GM23338 (cell line): ENCODE data around the gene RAI14. TPM values are rescaled to one million over a fixed set of nuclear protein-coding genes. Genes with fewer than 3 reads are reported as not detected.

Source experiments
- ATAC-seq: fragments of 200-7000 bp; cut with Tn5 transposase; 3 replicates; pipeline ENCODE4 v1.9.1; 2020
- DNase-seq: peaks from one replicate; pipeline ENCODE4 v3.0.0-alpha.2; 2015; ENCODE audit warnings: low spot score
- H2AFZ ChIP-seq: fragments of 200-600 bp; sonication (generic); 2 replicates; pipeline ENCODE4 v1.8.0; 2016; ENCODE audit warnings: antibody characterized with exemption, mild to moderate bottlenecking, moderate library complexity
- H3F3A ChIP-seq: fragments of 200-600 bp; sonication (generic); replicated peaks from 2 replicates; pipeline ENCODE4 v1.8.0; 2017; ENCODE audit warnings: antibody characterized with exemption, mixed run types, low read depth
- H3K27ac ChIP-seq: fragments of 200-600 bp; sonication (generic); 2 replicates; pipeline ENCODE4 v1.6.1; 2016; ENCODE audit warnings: low read depth
- H3K27me3 ChIP-seq: fragments of 200-600 bp; sonication (generic); 2 replicates; pipeline ENCODE4 v1.8.0; 2016; ENCODE audit warnings: mild to moderate bottlenecking, mixed run types, moderate library complexity; ENCODE audit not compliant: insufficient read depth
- H3K36me3 ChIP-seq: fragments of 200-600 bp; sonication (generic); 2 replicates; pipeline ENCODE4 v1.8.0; 2016; ENCODE audit warnings: mild to moderate bottlenecking; ENCODE audit not compliant: insufficient read depth
- H3K4me1 ChIP-seq: fragments of 200-600 bp; sonication (generic); 2 replicates; pipeline ENCODE4 v1.8.0; 2016; ENCODE audit warnings: mild to moderate bottlenecking, moderate library complexity; ENCODE audit not compliant: insufficient read depth
- H3K4me2 ChIP-seq: fragments of 200-600 bp; sonication (generic); 2 replicates; pipeline ENCODE4 v1.7.1; 2017; ENCODE audit warnings: mixed run types
- H3K4me3 ChIP-seq: fragments of 200-600 bp; sonication (generic); 2 replicates; pipeline ENCODE4 v1.6.1; 2016; ENCODE audit warnings: mixed run types
- H3K79me2 ChIP-seq: fragments of 200-600 bp; sonication (generic); replicated peaks from 2 replicates; pipeline ENCODE4 v1.8.0; 2017; ENCODE audit warnings: mild to moderate bottlenecking; ENCODE audit not compliant: insufficient read depth
- H3K9me2 ChIP-seq: fragments of 200-600 bp; sonication (generic); 2 replicates; pipeline ENCODE4 v1.8.0; 2017; ENCODE audit not compliant: insufficient read depth
- H4K20me1 ChIP-seq: fragments of 200-600 bp; sonication (generic); replicated peaks from 2 replicates; pipeline ENCODE4 v1.8.0; 2017; ENCODE audit warnings: mild to moderate bottlenecking; ENCODE audit not compliant: insufficient read depth
- H3K27ac Mint-ChIP-seq: 2 replicates; pipeline ENCODE4 v1.8.0; 2020; ENCODE audit warnings: inconsistent platforms, mild to moderate bottlenecking, moderate library complexity, mixed read lengths
- H3K27me3 Mint-ChIP-seq: 3 replicates; pipeline ENCODE4 v1.8.0; 2022; ENCODE audit warnings: low read depth, mild to moderate bottlenecking, moderate library complexity, mixed read lengths, inconsistent platforms; ENCODE audit not compliant: insufficient read depth, poor library complexity
- H3K36me3 Mint-ChIP-seq: 3 replicates; pipeline ENCODE4 v1.8.0; 2021; ENCODE audit warnings: low read depth, mild to moderate bottlenecking, inconsistent platforms, moderate library complexity, mixed read lengths
- H3K4me1 Mint-ChIP-seq: 3 replicates; pipeline ENCODE4 v1.8.0; 2020; ENCODE audit warnings: mild to moderate bottlenecking, inconsistent platforms, mixed read lengths
- H3K4me3 Mint-ChIP-seq: 3 replicates; pipeline ENCODE4 v1.8.0; 2021; ENCODE audit warnings: moderate library complexity, mild to moderate bottlenecking, inconsistent platforms, mixed read lengths
- H3K9me3 Mint-ChIP-seq: 3 replicates; pipeline ENCODE4 v1.8.0; 2020; ENCODE audit warnings: moderate library complexity, mild to moderate bottlenecking, inconsistent platforms, mixed read lengths
- CREB1 ChIP-seq: fragments of 250-450 bp; sonication (Bioruptor Pico); IDR thresholded peaks from 2 replicates; pipeline ENCODE4 v1.5.0; 2020; ENCODE audit warnings: low read depth, mild to moderate bottlenecking, moderate library complexity
- EZH2 ChIP-seq: fragments of 200-600 bp; sonication (generic); IDR thresholded peaks from one replicate; pipeline ENCODE4 v1.8.0; 2017; ENCODE audit warnings: antibody characterized with exemption, mild to moderate bottlenecking, low read depth; ENCODE audit not compliant: unreplicated experiment
- EZH2phosphoT487 ChIP-seq: fragments of 200-600 bp; sonication (generic); IDR thresholded peaks from one replicate; pipeline ENCODE4 v1.8.1; 2018; ENCODE audit warnings: antibody characterized with exemption; ENCODE audit not compliant: unreplicated experiment
- JUNB ChIP-seq: IDR thresholded peaks from one replicate; pipeline ENCODE4 v1.6.1; 2016; ENCODE audit warnings: antibody characterized with exemption; ENCODE audit not compliant: unreplicated experiment
- NANOG ChIP-seq: IDR thresholded peaks from 2 replicates; pipeline ENCODE4 v1.6.1; 2016; ENCODE audit warnings: antibody characterized with exemption, borderline replicate concordance
- POLR2AphosphoS5 ChIP-seq: IDR thresholded peaks from 2 replicates; pipeline ENCODE4 v1.6.1; 2016; ENCODE audit warnings: antibody characterized with exemption, low read depth
- STAT1 ChIP-seq: IDR thresholded peaks from one replicate; pipeline ENCODE4 v1.6.1; 2016; ENCODE audit warnings: antibody characterized with exemption; ENCODE audit not compliant: unreplicated experiment
- ZNF114 ChIP-seq: fragments of 250-450 bp; sonication (Bioruptor Pico); IDR thresholded peaks from 2 replicates; pipeline ENCODE4 v1.5.0; 2020; ENCODE audit warnings: mild to moderate bottlenecking, moderate library complexity
- ZNF331 ChIP-seq: fragments of 250-450 bp; sonication (Bioruptor Pico); IDR thresholded peaks from 2 replicates; pipeline ENCODE4 v1.5.0; 2020; ENCODE audit warnings: low read depth, mild to moderate bottlenecking, moderate library complexity
- polyA plus RNA-seq: library from polyadenylated mRNA; unstranded; fragments of >200 nt; fragmentation: Nextera tagmentation; extraction: Ambion mirVana; gene quantifications from 2 replicates; pipeline ENCODE4 v1.2.1, GENCODE V29; 2016
- total RNA-seq: library from RNA; depleted of rRNA; stranded (reverse); fragments of >200 nt; shearing (Covaris generic); gene quantifications from 2 replicates; pipeline ENCODE4 v1.2.3, GENCODE V29; 2014
- TF ChIP-seq, protein P1 (sequence below): IDR thresholded peaks from one replicate; pipeline ENCODE4 v1.6.1; 2018; ENCODE audit warnings: antibody characterized with exemption; ENCODE audit not compliant: unreplicated experiment
- TF ChIP-seq, protein P2 (sequence below): fragments of 250-450 bp; sonication (Bioruptor Pico); IDR thresholded peaks from 2 replicates; pipeline ENCODE4 v1.5.0; 2020; ENCODE audit warnings: mild to moderate bottlenecking, moderate library complexity
- TF ChIP-seq, protein P3 (sequence below), 2 experiments: fragments of 200-600 bp in 1 of 2; sonication (generic) in 1 of 2; conservative IDR thresholded peaks; 2 replicates each; pipeline versions ENCODE4 v1.5.1 to v1.6.1; 2016 to 2017; ENCODE audit warnings: antibody characterized with exemption in 2 of 2, low read depth in 2 of 2, mild to moderate bottlenecking in 2 of 2, moderate library complexity in 1 of 2
- TF ChIP-seq, protein P4 (sequence below): IDR thresholded peaks from 2 replicates; pipeline ENCODE4 v1.6.1; 2016; ENCODE audit warnings: antibody characterized with exemption

RAI14 gene
- total and polyA plus RNA-seq, 2 experiments from 2014 or later: 58.8 to 95.8 TPM

DNA sequence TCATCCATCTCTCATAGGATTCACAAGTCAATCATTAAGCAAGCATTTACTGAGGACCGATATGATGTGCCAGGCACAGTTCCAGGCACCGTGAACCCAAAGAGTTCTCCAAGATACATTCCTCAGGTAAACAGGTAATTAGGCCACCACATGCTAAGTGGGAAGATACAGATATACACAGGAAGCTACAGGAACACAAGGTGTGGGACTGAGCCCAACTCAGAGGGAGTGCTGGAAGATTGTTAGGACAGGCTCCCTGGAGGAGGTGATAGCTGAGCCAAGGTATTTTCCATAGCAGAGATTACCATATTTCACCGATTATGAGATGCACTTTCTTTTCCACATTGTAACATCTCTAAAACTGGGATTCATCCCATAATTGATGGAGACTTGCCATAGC lies 31.4 kb upstream of the RAI14 start:
- Mint-ChIP-seq H3K9me3 (no peaks in the 10 kb centered on the region), H3K27ac (no peak overlapping the region), H3K36me3 (no peaks in the 10 kb centered on the region; the same call in 2 of the 3 replicates), H3K4me3 (no peak overlapping the region), H3K27me3 (no peaks in the 10 kb centered on the region), H3K4me1 (peaks cover 9% of the 10 kb centered on the region)
- TF ChIP-seq, protein P1, sequence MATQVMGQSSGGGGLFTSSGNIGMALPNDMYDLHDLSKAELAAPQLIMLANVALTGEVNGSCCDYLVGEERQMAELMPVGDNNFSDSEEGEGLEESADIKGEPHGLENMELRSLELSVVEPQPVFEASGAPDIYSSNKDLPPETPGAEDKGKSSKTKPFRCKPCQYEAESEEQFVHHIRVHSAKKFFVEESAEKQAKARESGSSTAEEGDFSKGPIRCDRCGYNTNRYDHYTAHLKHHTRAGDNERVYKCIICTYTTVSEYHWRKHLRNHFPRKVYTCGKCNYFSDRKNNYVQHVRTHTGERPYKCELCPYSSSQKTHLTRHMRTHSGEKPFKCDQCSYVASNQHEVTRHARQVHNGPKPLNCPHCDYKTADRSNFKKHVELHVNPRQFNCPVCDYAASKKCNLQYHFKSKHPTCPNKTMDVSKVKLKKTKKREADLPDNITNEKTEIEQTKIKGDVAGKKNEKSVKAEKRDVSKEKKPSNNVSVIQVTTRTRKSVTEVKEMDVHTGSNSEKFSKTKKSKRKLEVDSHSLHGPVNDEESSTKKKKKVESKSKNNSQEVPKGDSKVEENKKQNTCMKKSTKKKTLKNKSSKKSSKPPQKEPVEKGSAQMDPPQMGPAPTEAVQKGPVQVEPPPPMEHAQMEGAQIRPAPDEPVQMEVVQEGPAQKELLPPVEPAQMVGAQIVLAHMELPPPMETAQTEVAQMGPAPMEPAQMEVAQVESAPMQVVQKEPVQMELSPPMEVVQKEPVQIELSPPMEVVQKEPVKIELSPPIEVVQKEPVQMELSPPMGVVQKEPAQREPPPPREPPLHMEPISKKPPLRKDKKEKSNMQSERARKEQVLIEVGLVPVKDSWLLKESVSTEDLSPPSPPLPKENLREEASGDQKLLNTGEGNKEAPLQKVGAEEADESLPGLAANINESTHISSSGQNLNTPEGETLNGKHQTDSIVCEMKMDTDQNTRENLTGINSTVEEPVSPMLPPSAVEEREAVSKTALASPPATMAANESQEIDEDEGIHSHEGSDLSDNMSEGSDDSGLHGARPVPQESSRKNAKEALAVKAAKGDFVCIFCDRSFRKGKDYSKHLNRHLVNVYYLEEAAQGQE: no peak
- TF ChIP-seq, protein P2, sequence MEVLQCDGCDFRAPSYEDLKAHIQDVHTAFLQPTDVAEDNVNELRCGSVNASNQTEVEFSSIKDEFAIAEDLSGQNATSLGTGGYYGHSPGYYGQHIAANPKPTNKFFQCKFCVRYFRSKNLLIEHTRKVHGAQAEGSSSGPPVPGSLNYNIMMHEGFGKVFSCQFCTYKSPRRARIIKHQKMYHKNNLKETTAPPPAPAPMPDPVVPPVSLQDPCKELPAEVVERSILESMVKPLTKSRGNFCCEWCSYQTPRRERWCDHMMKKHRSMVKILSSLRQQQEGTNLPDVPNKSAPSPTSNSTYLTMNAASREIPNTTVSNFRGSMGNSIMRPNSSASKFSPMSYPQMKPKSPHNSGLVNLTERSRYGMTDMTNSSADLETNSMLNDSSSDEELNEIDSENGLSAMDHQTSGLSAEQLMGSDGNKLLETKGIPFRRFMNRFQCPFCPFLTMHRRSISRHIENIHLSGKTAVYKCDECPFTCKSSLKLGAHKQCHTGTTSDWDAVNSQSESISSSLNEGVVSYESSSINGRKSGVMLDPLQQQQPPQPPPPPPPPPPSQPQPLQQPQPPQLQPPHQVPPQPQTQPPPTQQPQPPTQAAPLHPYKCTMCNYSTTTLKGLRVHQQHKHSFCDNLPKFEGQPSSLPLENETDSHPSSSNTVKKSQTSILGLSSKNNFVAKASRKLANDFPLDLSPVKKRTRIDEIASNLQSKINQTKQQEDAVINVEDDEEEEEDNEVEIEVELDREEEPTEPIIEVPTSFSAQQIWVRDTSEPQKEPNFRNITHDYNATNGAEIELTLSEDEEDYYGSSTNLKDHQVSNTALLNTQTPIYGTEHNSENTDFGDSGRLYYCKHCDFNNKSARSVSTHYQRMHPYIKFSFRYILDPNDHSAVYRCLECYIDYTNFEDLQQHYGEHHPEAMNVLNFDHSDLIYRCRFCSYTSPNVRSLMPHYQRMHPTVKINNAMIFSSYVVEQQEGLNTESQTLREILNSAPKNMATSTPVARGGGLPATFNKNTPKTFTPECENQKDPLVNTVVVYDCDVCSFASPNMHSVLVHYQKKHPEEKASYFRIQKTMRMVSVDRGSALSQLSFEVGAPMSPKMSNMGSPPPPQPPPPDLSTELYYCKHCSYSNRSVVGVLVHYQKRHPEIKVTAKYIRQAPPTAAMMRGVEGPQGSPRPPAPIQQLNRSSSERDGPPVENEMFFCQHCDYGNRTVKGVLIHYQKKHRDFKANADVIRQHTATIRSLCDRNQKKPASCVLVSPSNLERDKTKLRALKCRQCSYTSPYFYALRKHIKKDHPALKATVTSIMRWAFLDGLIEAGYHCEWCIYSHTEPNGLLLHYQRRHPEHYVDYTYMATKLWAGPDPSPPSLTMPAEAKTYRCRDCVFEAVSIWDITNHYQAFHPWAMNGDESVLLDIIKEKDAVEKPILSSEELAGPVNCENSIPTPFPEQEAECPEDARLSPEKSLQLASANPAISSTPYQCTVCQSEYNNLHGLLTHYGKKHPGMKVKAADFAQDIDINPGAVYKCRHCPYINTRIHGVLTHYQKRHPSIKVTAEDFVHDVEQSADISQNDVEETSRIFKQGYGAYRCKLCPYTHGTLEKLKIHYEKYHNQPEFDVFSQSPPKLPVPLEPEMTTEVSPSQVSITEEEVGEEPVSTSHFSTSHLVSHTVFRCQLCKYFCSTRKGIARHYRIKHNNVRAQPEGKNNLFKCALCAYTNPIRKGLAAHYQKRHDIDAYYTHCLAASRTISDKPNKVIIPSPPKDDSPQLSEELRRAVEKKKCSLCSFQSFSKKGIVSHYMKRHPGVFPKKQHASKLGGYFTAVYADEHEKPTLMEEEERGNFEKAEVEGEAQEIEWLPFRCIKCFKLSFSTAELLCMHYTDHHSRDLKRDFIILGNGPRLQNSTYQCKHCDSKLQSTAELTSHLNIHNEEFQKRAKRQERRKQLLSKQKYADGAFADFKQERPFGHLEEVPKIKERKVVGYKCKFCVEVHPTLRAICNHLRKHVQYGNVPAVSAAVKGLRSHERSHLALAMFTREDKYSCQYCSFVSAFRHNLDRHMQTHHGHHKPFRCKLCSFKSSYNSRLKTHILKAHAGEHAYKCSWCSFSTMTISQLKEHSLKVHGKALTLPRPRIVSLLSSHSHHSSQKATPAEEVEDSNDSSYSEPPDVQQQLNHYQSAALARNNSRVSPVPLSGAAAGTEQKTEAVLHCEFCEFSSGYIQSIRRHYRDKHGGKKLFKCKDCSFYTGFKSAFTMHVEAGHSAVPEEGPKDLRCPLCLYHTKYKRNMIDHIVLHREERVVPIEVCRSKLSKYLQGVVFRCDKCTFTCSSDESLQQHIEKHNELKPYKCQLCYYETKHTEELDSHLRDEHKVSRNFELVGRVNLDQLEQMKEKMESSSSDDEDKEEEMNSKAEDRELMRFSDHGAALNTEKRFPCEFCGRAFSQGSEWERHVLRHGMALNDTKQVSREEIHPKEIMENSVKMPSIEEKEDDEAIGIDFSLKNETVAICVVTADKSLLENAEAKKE: no peak
- TF ChIP-seq, protein P3, sequence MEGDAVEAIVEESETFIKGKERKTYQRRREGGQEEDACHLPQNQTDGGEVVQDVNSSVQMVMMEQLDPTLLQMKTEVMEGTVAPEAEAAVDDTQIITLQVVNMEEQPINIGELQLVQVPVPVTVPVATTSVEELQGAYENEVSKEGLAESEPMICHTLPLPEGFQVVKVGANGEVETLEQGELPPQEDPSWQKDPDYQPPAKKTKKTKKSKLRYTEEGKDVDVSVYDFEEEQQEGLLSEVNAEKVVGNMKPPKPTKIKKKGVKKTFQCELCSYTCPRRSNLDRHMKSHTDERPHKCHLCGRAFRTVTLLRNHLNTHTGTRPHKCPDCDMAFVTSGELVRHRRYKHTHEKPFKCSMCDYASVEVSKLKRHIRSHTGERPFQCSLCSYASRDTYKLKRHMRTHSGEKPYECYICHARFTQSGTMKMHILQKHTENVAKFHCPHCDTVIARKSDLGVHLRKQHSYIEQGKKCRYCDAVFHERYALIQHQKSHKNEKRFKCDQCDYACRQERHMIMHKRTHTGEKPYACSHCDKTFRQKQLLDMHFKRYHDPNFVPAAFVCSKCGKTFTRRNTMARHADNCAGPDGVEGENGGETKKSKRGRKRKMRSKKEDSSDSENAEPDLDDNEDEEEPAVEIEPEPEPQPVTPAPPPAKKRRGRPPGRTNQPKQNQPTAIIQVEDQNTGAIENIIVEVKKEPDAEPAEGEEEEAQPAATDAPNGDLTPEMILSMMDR (conservative IDR thresholded peaks at IDR 0.05; ENCODE audit: low read depth in 2 of 2): no peak
- TF ChIP-seq POLR2AphosphoS5 (no peak), STAT1 (no peak), EZH2 (no peak), ZNF114 (CRISPR knock-in tag) (no peak), NANOG (no peak), CREB1 (CRISPR knock-in tag) (no peak), ZNF331 (CRISPR knock-in tag) (no peak), EZH2phosphoT487 (no peak), JUNB (no peak)
- TF ChIP-seq, protein P4, sequence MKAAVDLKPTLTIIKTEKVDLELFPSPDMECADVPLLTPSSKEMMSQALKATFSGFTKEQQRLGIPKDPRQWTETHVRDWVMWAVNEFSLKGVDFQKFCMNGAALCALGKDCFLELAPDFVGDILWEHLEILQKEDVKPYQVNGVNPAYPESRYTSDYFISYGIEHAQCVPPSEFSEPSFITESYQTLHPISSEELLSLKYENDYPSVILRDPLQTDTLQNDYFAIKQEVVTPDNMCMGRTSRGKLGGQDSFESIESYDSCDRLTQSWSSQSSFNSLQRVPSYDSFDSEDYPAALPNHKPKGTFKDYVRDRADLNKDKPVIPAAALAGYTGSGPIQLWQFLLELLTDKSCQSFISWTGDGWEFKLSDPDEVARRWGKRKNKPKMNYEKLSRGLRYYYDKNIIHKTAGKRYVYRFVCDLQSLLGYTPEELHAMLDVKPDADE: no peak
- Histone ChIP-seq H3K4me1 (no peaks in the 10 kb centered on the region; the same call in 1 of the 2 replicates), H4K20me1 (no peaks in the 10 kb centered on the region), H3K27ac (no peak overlapping the region), H3K9me2 (0 out of 2 replicates have a peak, but pooled peaks cover 7% of the 10 kb centered on the region), H3K79me2 (no peaks in the 10 kb centered on the region), H3K36me3 (no peaks in the 10 kb centered on the region), H3F3A (no peaks in the 10 kb centered on the region), H3K4me3 (no peak overlapping the region), H2AFZ (no peak overlapping the region), H3K27me3 (no peaks in the 10 kb centered on the region), H3K4me2 (no peak overlapping the region)
- ATAC-seq: no peak
- no peak for DNase-seq
